Measurements from ENCODE around the gene TLE6. TPM values are rescaled to one million over a fixed set of nuclear protein-coding genes. Genes with fewer than 3 reads are reported as not detected.

The TLE6 gene
- polyA plus RNA-seq, 3 donors = not detected

GRCh38 chr19:3007975-3008374 lies 30.6 kb downstream of the TLE6 start:
- no peak overlapping the region for H3K4me2 ChIP-seq (replicated peaks; ENCODE audit: extremely low read depth, low read length, poor library complexity, severe bottlenecking)
- Mint-ChIP-seq H3K4me1 (no peaks in the 10 kb centered on the region), H3K27ac (no peak overlapping the region), H3K9me3 (peaks cover 0 to 6% (median 0%) of the 10 kb centered on the region in 7 donors), H3K27me3 (ENCODE audit: low read depth in 3 of 3) (peaks cover 5 to 20% (median 9%) of the 10 kb centered on the region in 3 donors), H3K4me3 (no peak overlapping the region), H3K36me3 (no peaks in the 10 kb centered on the region)
- no peak overlapping the region for H3K27ac ChIP-seq (ENCODE audit: low read depth in 1 of 2, low read length in 2 of 2)
- H2AFZ ChIP-seq (ENCODE audit: insufficient read depth, low read depth, low read length, poor library complexity, severe bottlenecking) = no peak overlapping the region
- no peaks in the 10 kb centered on the region for H3K36me3 ChIP-seq (replicated peaks in 1 of 2; ENCODE audit: control insufficient read depth in 1 of 2, insufficient read depth in 2 of 2, low read length in 2 of 2)
- WGBS (ENCODE audit: insufficient coverage) = 87% methylated on average over 5 of the region's 9 CpGs
- H3K9ac ChIP-seq (ENCODE audit: insufficient read depth, low read length, poor library complexity, severe bottlenecking) = no peak overlapping the region
- no peaks in the 10 kb centered on the region for H3K79me2 ChIP-seq (ENCODE audit: insufficient read depth, low read length)
- H3K27me3 ChIP-seq (ENCODE audit: control insufficient read depth in 2 of 2, insufficient read depth in 2 of 2, low read length in 2 of 2) = no peaks in the 10 kb centered on the region
- no peak for DNase-seq
- H4K20me1 ChIP-seq (ENCODE audit: insufficient read depth, low read length) = no peaks in the 10 kb centered on the region
- no peak for TF ChIP-seq CTCF (IDR thresholded peaks at IDR 0.05)
- H3K4me1 ChIP-seq (ENCODE audit: control insufficient read depth in 1 of 2, insufficient read depth in 2 of 2, low read length in 2 of 2) = no peaks in the 10 kb centered on the region
- intact Hi-C loops (cut with micrococcal nuclease) = no loop called here
- H3K9me3 ChIP-seq (replicated peaks in 1 of 2; ENCODE audit: control insufficient read depth in 1 of 2, insufficient read depth in 1 of 2, low read length in 2 of 2) = no peaks in the 10 kb centered on the region
- no peak overlapping the region for H3K4me3 ChIP-seq (replicated peaks in 1 of 3; ENCODE audit: low read depth in 2 of 3, low read length in 3 of 3)

DNA sequence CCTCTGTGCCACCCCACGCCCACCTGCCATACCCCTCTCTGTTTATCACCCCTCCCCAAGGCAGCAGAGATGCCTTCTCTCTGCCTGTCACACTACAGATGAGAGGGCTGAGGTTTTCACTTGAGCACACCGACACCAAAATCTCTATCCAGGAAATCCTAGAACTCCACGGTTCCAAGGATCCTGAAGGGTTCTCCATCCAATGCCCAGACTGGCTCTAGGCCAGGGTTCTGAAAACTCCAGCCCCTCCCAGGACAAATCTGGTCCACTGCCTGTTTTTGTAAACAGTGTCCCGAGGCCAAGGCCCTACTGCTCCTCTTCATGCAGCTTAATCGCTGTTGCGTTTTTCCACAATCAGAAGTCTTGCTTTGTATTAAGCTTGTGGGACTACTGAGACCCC lies 31.6 kb downstream of the TLE6 start:
- peaks cover 7 to 20% (median 12%) of the 10 kb centered on the region in 3 donors for H3K27me3 Mint-ChIP-seq (ENCODE audit: low read depth in 3 of 3)
- 85% methylated on average over 5 of the region's 6 CpGs for WGBS (ENCODE audit: insufficient coverage)
- H3K36me3 Mint-ChIP-seq = no peaks in the 10 kb centered on the region
- H3K4me1 Mint-ChIP-seq = no peaks in the 10 kb centered on the region
- intact Hi-C loops (cut with micrococcal nuclease) = no loop called here
- no peak for TF ChIP-seq CTCF (IDR thresholded peaks at IDR 0.05)
- Histone ChIP-seq H3K27ac (ENCODE audit: low read depth in 1 of 2, low read length in 2 of 2) (no peak overlapping the region), H3K36me3 (replicated peaks in 1 of 2; ENCODE audit: control insufficient read depth in 1 of 2, insufficient read depth in 2 of 2, low read length in 2 of 2) (no peaks in the 10 kb centered on the region), H4K20me1 (ENCODE audit: insufficient read depth, low read length) (no peaks in the 10 kb centered on the region), H3K9me3 (replicated peaks in 1 of 2; ENCODE audit: control insufficient read depth in 1 of 2, insufficient read depth in 1 of 2, low read length in 2 of 2) (no peaks in the 10 kb centered on the region), H3K4me2 (replicated peaks; ENCODE audit: extremely low read depth, low read length, poor library complexity, severe bottlenecking) (no peak overlapping the region), H2AFZ (ENCODE audit: insufficient read depth, low read depth, low read length, poor library complexity, severe bottlenecking) (no peak overlapping the region), H3K79me2 (ENCODE audit: insufficient read depth, low read length) (no peaks in the 10 kb centered on the region), H3K9ac (ENCODE audit: insufficient read depth, low read length, poor library complexity, severe bottlenecking) (no peak overlapping the region), H3K27me3 (ENCODE audit: control insufficient read depth in 2 of 2, insufficient read depth in 2 of 2, low read length in 2 of 2) (no peaks in the 10 kb centered on the region), H3K4me1 (ENCODE audit: control insufficient read depth in 1 of 2, insufficient read depth in 2 of 2, low read length in 2 of 2) (no peaks in the 10 kb centered on the region), H3K4me3 (replicated peaks in 1 of 3; ENCODE audit: low read depth in 2 of 3, low read length in 3 of 3) (no peak overlapping the region)
- no peak overlapping the region for H3K4me3 Mint-ChIP-seq
- H3K9me3 Mint-ChIP-seq = peaks cover 0 to 6% (median 0%) of the 10 kb centered on the region in 7 donors
- no peak for DNase-seq
- no peak overlapping the region for H3K27ac Mint-ChIP-seq
